ENCODE data around the gene PODN. TPM values are rescaled to one million over a fixed set of nuclear protein-coding genes. Genes with fewer than 3 reads are reported as not detected.
A peak's percentile ranks its signal among the peaks of the same experiment; 100 is the strongest.

PODN gene
- total and polyA plus RNA-seq, 2 of the 4 experiments (the other 2 are of a cell fraction): 0.54 to 6.2 TPM

DNA sequence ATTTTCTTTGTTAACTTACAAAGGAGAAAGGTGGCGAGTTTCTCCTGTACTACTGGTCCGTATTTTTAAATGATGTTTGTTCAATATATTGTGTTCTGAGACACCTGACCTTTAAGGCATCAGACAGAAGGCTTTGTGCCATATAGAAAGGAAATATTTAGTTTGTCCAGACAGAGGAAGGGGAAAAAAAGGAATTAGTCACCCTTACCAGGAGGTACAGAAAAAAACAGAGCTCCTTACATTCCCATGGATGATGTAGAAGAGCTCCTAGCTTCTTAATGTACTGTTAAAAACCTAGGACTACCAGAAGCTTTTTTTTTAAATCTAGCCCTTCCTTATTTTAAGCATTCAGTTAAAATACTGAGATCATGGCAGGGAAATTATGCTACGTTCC, 12.4 kb upstream of the PODN start:
- peaks cover 12% of the 10 kb centered on the region for H3K36me3 ChIP-seq (ENCODE audit: control insufficient read depth, insufficient read depth, low read length)
- H3K56ac ChIP-seq (ENCODE audit: extremely low read depth, insufficient read depth, low read length): no peak overlapping the region
- no peak overlapping the region for H2AK5ac ChIP-seq (ENCODE audit: low read depth, low read length)
- peaks cover 2 to 40% of the 10 kb centered on the region in 2 experiments; a peak in 3 of 4 replicates for H3K79me1 ChIP-seq (ENCODE audit: low read depth in 1 of 2, low read length in 2 of 2)
- no peak overlapping the region for H4K5ac ChIP-seq (ENCODE audit: low read depth, low read length)
- H4K91ac ChIP-seq (ENCODE audit: insufficient read depth, low read depth, low read length): no peak overlapping the region
- no peak overlapping the region for H2AFZ ChIP-seq (replicated peaks; ENCODE audit: low read length, poor library complexity)
- DNase-seq (peak; percentile 62), ATAC-seq (ENCODE audit: low read depth) (peak; percentile 45)
- TF ChIP-seq, protein P1, sequence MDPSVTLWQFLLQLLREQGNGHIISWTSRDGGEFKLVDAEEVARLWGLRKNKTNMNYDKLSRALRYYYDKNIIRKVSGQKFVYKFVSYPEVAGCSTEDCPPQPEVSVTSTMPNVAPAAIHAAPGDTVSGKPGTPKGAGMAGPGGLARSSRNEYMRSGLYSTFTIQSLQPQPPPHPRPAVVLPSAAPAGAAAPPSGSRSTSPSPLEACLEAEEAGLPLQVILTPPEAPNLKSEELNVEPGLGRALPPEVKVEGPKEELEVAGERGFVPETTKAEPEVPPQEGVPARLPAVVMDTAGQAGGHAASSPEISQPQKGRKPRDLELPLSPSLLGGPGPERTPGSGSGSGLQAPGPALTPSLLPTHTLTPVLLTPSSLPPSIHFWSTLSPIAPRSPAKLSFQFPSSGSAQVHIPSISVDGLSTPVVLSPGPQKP (IDR thresholded peaks at IDR 0.05; ENCODE audit: borderline replicate concordance, low read depth, low read length): no peak
- TF ChIP-seq FOS (IDR thresholded peaks at IDR 0.05; ENCODE audit: low read depth, low read length): no peak
- TF ChIP-seq, protein P2, sequence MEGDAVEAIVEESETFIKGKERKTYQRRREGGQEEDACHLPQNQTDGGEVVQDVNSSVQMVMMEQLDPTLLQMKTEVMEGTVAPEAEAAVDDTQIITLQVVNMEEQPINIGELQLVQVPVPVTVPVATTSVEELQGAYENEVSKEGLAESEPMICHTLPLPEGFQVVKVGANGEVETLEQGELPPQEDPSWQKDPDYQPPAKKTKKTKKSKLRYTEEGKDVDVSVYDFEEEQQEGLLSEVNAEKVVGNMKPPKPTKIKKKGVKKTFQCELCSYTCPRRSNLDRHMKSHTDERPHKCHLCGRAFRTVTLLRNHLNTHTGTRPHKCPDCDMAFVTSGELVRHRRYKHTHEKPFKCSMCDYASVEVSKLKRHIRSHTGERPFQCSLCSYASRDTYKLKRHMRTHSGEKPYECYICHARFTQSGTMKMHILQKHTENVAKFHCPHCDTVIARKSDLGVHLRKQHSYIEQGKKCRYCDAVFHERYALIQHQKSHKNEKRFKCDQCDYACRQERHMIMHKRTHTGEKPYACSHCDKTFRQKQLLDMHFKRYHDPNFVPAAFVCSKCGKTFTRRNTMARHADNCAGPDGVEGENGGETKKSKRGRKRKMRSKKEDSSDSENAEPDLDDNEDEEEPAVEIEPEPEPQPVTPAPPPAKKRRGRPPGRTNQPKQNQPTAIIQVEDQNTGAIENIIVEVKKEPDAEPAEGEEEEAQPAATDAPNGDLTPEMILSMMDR (conservative IDR thresholded peaks at IDR 0.05; ENCODE audit: low read depth, low read length): no peak
- no peak for TF ChIP-seq RAD21 (IDR thresholded peaks at IDR 0.05; ENCODE audit: low read length)
- no peak for TF ChIP-seq BHLHE40 (IDR thresholded peaks at IDR 0.05; ENCODE audit: low read depth, low read length)
- no peak for TF ChIP-seq SMC3 (IDR thresholded peaks at IDR 0.05; ENCODE audit: low read depth, low read length)
- no peak for TF ChIP-seq CEBPB (IDR thresholded peaks at IDR 0.05; ENCODE audit: low read depth, low read length)
- H2BK120ac ChIP-seq (ENCODE audit: low read depth, low read length): peak overlapping the region; percentile 39; the same call in 1 of the 2 replicates
- in situ Hi-C loops (cut with MboI; ENCODE audit: low sequenced_read_pairs): no loop called here
- intact Hi-C loops (cut with micrococcal nuclease): no loop called here
- WGBS, 2 experiments (ENCODE audit: extremely low coverage in 2 of 2, insufficient read length in 1 of 2): no CpG with 5 or more reads among the region's 3 CpGs
- CTCF ChIA-PET: interaction anchor here (0.5 kb wide), 1 partner anchor 124 kb away, joined by 3 read pairs; no protein-coding TSS in a partner anchor
- H3K27me3 ChIP-seq (ENCODE audit: control insufficient read depth, insufficient read depth, low read length): no peaks in the 10 kb centered on the region
- H3K9me3 ChIP-seq (ENCODE audit: control insufficient read depth, insufficient read depth, low read length): no peaks in the 10 kb centered on the region
- H3K18ac ChIP-seq (ENCODE audit: low read depth, low read length): no peak overlapping the region
- no peak overlapping the region for H3K4me2 ChIP-seq (ENCODE audit: low read depth, low read length)
- no peak overlapping the region for H2BK5ac ChIP-seq (ENCODE audit: low read depth, low read length, poor library complexity, severe bottlenecking)
- H3K23ac ChIP-seq (ENCODE audit: low read depth, low read length): peak overlapping the region; percentile 79; the same call in 1 of the 2 replicates
- no peak overlapping the region for H2BK15ac ChIP-seq (ENCODE audit: low read depth, low read length)
- no peaks in the 10 kb centered on the region for H4K20me1 ChIP-seq (ENCODE audit: insufficient read depth, low read length)
- POLR2A ChIA-PET (ENCODE audit: unreplicated experiment): no interaction called here
- H2AK9ac ChIP-seq (replicated peaks; ENCODE audit: low read depth, low read length, poor library complexity): no peak overlapping the region
- no peak overlapping the region for H3K14ac ChIP-seq (replicated peaks; ENCODE audit: low read depth, low read length)
- no peak overlapping the region for H3K27ac ChIP-seq (ENCODE audit: insufficient read depth, low read length)
- H3K4me3 ChIP-seq (ENCODE audit: insufficient read depth, low read depth, low read length): no peak overlapping the region
- dilution Hi-C loops (cut with HindIII; ENCODE audit: low sequenced_read_pairs, unreplicated experiment): no loop called here
- H3K9ac ChIP-seq (ENCODE audit: low read depth, low read length): no peak overlapping the region
- no peak overlapping the region for H3K4ac ChIP-seq (ENCODE audit: low read depth, low read length)
- no TSS peak for BruUV-seq (replicated peaks)
- H3K4me1 ChIP-seq (ENCODE audit: control insufficient read depth, insufficient read depth, low read length): peaks cover 17% of the 10 kb centered on the region
- peak overlapping the region; percentile 26; the same call in 1 of the 2 replicates for H2BK20ac ChIP-seq (ENCODE audit: low read depth, low read length)
- peaks cover 15% of the 10 kb centered on the region for H3K9me1 ChIP-seq (ENCODE audit: insufficient read depth, low read length)
- H4K8ac ChIP-seq (ENCODE audit: low read depth in 2 of 2, low read length in 2 of 2): 0 out of 4 replicates have a peak overlapping the region, but pooled peaks of 1 of the 2 experiments have one; percentile 26
